Ovary (tissue), 3 donors: Measurements from ENCODE around the gene AMOTL1.

Source experiments
- CTCF ChIP-seq, 3 donors: fragments of 450-650 bp in 2 of 3; fragments of 200-600 bp in 1 of 3; IDR thresholded peaks; one replicate each; pipeline versions ENCODE4 v1.5.1 to v1.8.0; 2016 to 2022; ENCODE audit warnings: antibody characterized with exemption in 3 of 3, mild to moderate bottlenecking in 1 of 3
- EP300 ChIP-seq: sonication (generic); formaldehyde crosslinking; IDR thresholded peaks from one replicate; pipeline ENCODE4 v1.6.1; 2017; ENCODE audit warnings: antibody characterized with exemption
- POLR2A ChIP-seq: fragments of 450-650 bp; IDR thresholded peaks from one replicate; pipeline ENCODE4 v1.6.1; 2017; ENCODE audit warnings: antibody characterized with exemption, mild to moderate bottlenecking, moderate library complexity
- donor health status: DM: no; HTN: no; CAD: no.

GRCh38 chr11:94835594-94835927 is 67.4 kb downstream of the AMOTL1 start:
- TF ChIP-seq POLR2A (no peak), CTCF (IDR thresholded peaks at IDR 0.05) (no peak), EP300 (no peak)
